ENCODE results near the gene PARVG. TPM values are rescaled to one million over a fixed set of nuclear protein-coding genes. Genes with fewer than 3 reads are reported as not detected.

The PARVG gene
- total RNA-seq, 1 experiment from 2014 or later, result 13.9 TPM

- TF ChIP-seq CTCF (conservative IDR thresholded peaks at IDR 0.05; ENCODE audit: low read depth, low read length) (no peak), EZH2 (IDR thresholded peaks at IDR 0.05; ENCODE audit: borderline replicate concordance, low read depth, low read length, poor library complexity, severe bottlenecking) (no peak)
- DNase-seq (ENCODE audit: low spot score), result no peak
- Histone ChIP-seq H3K4me1 (ENCODE audit: insufficient read depth, low read length, poor library complexity, severe bottlenecking) (no peaks in the 10 kb centered on the region), H3K27ac (ENCODE audit: low read depth, low read length, poor library complexity, severe bottlenecking) (no peak overlapping the region), H3K9me3 (ENCODE audit: low read depth, low read length, poor library complexity, severe bottlenecking) (no peaks in the 10 kb centered on the region), H3K27me3 (replicated peaks; ENCODE audit: insufficient read depth, low read depth, low read length, poor library complexity) (no peaks in the 10 kb centered on the region), H3K4me3 (ENCODE audit: low read depth, low read length, poor library complexity, severe bottlenecking) (no peak overlapping the region), H3K36me3 (ENCODE audit: insufficient read depth, low read length, poor library complexity, severe bottlenecking) (no peaks in the 10 kb centered on the region)
- CTCF ChIA-PET, result no interaction called here
- intact Hi-C loops (cut with micrococcal nuclease; ENCODE audit: unreplicated experiment), result no loop called here
- no TSS peak for BruUV-seq (replicated peaks)
- POLR2A ChIA-PET (ENCODE audit: low non-redundant PET), result no interaction called here
Measured at GRCh38 chr22:44200451-44200850, 19.7 kb downstream of the PARVG start.

- BruUV-seq (replicated peaks), result no TSS peak
- Histone ChIP-seq H3K36me3 (ENCODE audit: insufficient read depth, low read length, poor library complexity, severe bottlenecking) (no peaks in the 10 kb centered on the region), H3K4me3 (ENCODE audit: low read depth, low read length, poor library complexity, severe bottlenecking) (no peak overlapping the region), H3K4me1 (ENCODE audit: insufficient read depth, low read length, poor library complexity, severe bottlenecking) (no peaks in the 10 kb centered on the region), H3K27ac (ENCODE audit: low read depth, low read length, poor library complexity, severe bottlenecking) (no peak overlapping the region), H3K27me3 (replicated peaks; ENCODE audit: insufficient read depth, low read depth, low read length, poor library complexity) (no peaks in the 10 kb centered on the region), H3K9me3 (ENCODE audit: low read depth, low read length, poor library complexity, severe bottlenecking) (no peaks in the 10 kb centered on the region)
- ChIA-PET CTCF (no interaction called here), POLR2A (ENCODE audit: low non-redundant PET) (no interaction called here)
- intact Hi-C loops (cut with micrococcal nuclease; ENCODE audit: unreplicated experiment), result no loop called here
- no peak for TF ChIP-seq EZH2 (IDR thresholded peaks at IDR 0.05; ENCODE audit: borderline replicate concordance, low read depth, low read length, poor library complexity, severe bottlenecking)
- TF ChIP-seq CTCF (conservative IDR thresholded peaks at IDR 0.05; ENCODE audit: low read depth, low read length), result no peak
- no peak for DNase-seq (ENCODE audit: low spot score)
Measured at GRCh38 chr22:44200855-44201550, 20.3 kb downstream of the PARVG start.

GRCh38 chr22:44201665-44202064 lies 20.9 kb downstream of the PARVG start:
- H3K4me3 ChIP-seq (ENCODE audit: low read depth, low read length, poor library complexity, severe bottlenecking), result no peak overlapping the region
- CTCF ChIA-PET, result no interaction called here
- H3K27me3 ChIP-seq (replicated peaks; ENCODE audit: insufficient read depth, low read depth, low read length, poor library complexity), result no peaks in the 10 kb centered on the region
- no peaks in the 10 kb centered on the region for H3K36me3 ChIP-seq (ENCODE audit: insufficient read depth, low read length, poor library complexity, severe bottlenecking)
- intact Hi-C loops (cut with micrococcal nuclease; ENCODE audit: unreplicated experiment), result no loop called here
- no peaks in the 10 kb centered on the region for H3K4me1 ChIP-seq (ENCODE audit: insufficient read depth, low read length, poor library complexity, severe bottlenecking)
- H3K27ac ChIP-seq (ENCODE audit: low read depth, low read length, poor library complexity, severe bottlenecking), result no peak overlapping the region
- POLR2A ChIA-PET (ENCODE audit: low non-redundant PET), result no interaction called here
- no peaks in the 10 kb centered on the region for H3K9me3 ChIP-seq (ENCODE audit: low read depth, low read length, poor library complexity, severe bottlenecking)
- BruUV-seq (replicated peaks), result no TSS peak
- TF ChIP-seq CTCF (conservative IDR thresholded peaks at IDR 0.05; ENCODE audit: low read depth, low read length) (no peak), EZH2 (IDR thresholded peaks at IDR 0.05; ENCODE audit: borderline replicate concordance, low read depth, low read length, poor library complexity, severe bottlenecking) (no peak)
- no peak for DNase-seq (ENCODE audit: low spot score)

All from A673 (cell line).